ENCODE measurements around the gene PTPRA. TPM values are rescaled to one million over a fixed set of nuclear protein-coding genes. Genes with fewer than 3 reads are reported as not detected.

The PTPRA gene
- total RNA-seq, 1 experiment from 2014 or later = 47.2 TPM

GRCh38 chr20:3071610-3072529, 198.6 kb downstream of the PTPRA start, which contains the start of gene OXT (continued):
- TF ChIP-seq STAT6 (CRISPR knock-in tag; conservative IDR thresholded peaks at IDR 0.05; ENCODE audit: low read depth) (no peak; the same call in 1 of the 2 replicates), ELF4 (CRISPR knock-in tag; IDR thresholded peaks at IDR 0.05; ENCODE audit: low read depth) (no peak; the same call in 1 of the 2 replicates), FOXK1 (CRISPR knock-in tag; IDR thresholded peaks at IDR 0.05) (peak; percentile 78; the same call in 1 of the 2 replicates), ZNF281 (CRISPR knock-in tag; IDR thresholded peaks at IDR 0.05) (peak; percentile 92; the same call in 1 of the 2 replicates), PRRX2 (CRISPR knock-in tag; IDR thresholded peaks at IDR 0.05) (no peak), OVOL2 (CRISPR knock-in tag; IDR thresholded peaks at IDR 0.05; ENCODE audit: borderline replicate concordance) (no peak), AFF4 (CRISPR knock-in tag; IDR thresholded peaks at IDR 0.05; ENCODE audit: borderline replicate concordance) (no peak), KAT7 (CRISPR knock-in tag; IDR thresholded peaks at IDR 0.05; ENCODE audit: borderline replicate concordance) (no peak), SP1 (CRISPR knock-in tag; conservative IDR thresholded peaks at IDR 0.05) (no peak), JUN (CRISPR knock-in tag; IDR thresholded peaks at IDR 0.05) (0 out of 2 replicates have a peak, but pooled peaks have one; percentile 34), NFE2L1 (CRISPR knock-in tag; IDR thresholded peaks at IDR 0.05) (peak; percentile 87; the same call in 1 of the 2 replicates), ZNF138 (CRISPR knock-in tag; conservative IDR thresholded peaks at IDR 0.05) (peak; percentile 53; the same call in 1 of the 2 replicates), GABPB1 (CRISPR knock-in tag; IDR thresholded peaks at IDR 0.05) (no peak), ZNF416 (CRISPR knock-in tag; IDR thresholded peaks at IDR 0.05) (no peak), ZNF512 (CRISPR knock-in tag; IDR thresholded peaks at IDR 0.05; ENCODE audit: borderline replicate concordance) (no peak), GTF2I (CRISPR knock-in tag; conservative IDR thresholded peaks at IDR 0.05) (no peak), ZMAT4 (CRISPR knock-in tag; IDR thresholded peaks at IDR 0.05) (no peak), RORB (CRISPR knock-in tag; IDR thresholded peaks at IDR 0.05) (no peak), ATF1 (CRISPR knock-in tag; IDR thresholded peaks at IDR 0.05) (no peak), FOXP1 (CRISPR knock-in tag; IDR thresholded peaks at IDR 0.05; ENCODE audit: borderline replicate concordance) (peak; percentile 90), MXD4 (CRISPR knock-in tag; IDR thresholded peaks at IDR 0.05; ENCODE audit: borderline replicate concordance) (no peak), ZNF423 (CRISPR knock-in tag; IDR thresholded peaks at IDR 0.05) (no peak), ATF2 (CRISPR knock-in tag; IDR thresholded peaks at IDR 0.05; ENCODE audit: borderline replicate concordance, low read depth) (no peak; the same call in 1 of the 2 replicates), RELA (CRISPR knock-in tag; IDR thresholded peaks at IDR 0.05; ENCODE audit: borderline replicate concordance) (peak; percentile 83; the same call in 1 of the 2 replicates), IRF1 (CRISPR knock-in tag; IDR thresholded peaks at IDR 0.05) (peak; percentile 91; the same call in 1 of the 2 replicates)

All from WTC11 (cell line).